Fibroblast of villous mesenchyme (primary cell): ENCODE results near the gene F11R. TPM values are rescaled to one million over a fixed set of nuclear protein-coding genes. Genes with fewer than 3 reads are reported as not detected.
A peak's percentile ranks its signal among the peaks of the same experiment; 100 is the strongest.
"Not testable (repeated sequence)": the region's sequence is repeated elsewhere in the genome, so short reads cannot be mapped to it uniquely, and the experiment has no call there.

Experiments used
- DNase-seq: peaks from one replicate; pipeline ENCODE4 v3.0.0-alpha.2; 2010; ENCODE audit warnings: low read depth
- H3K4me3 ChIP-seq: 2 replicates; pipeline ENCODE4 v1.5.1; 2011; ENCODE audit warnings: low read depth, mild to moderate bottlenecking, low read length
- total RNA-seq: library from RNA; depleted of rRNA; stranded (reverse); fragments of >200 nt; gene quantifications from 2 replicates; pipeline ENCODE4 v1.2.3, GENCODE V29; 2012
- TF ChIP-seq, protein P1 (sequence below): IDR thresholded peaks from 2 replicates; pipeline ENCODE4 v1.5.1; 2012; ENCODE audit warnings: low read depth, mild to moderate bottlenecking, low read length; ENCODE audit not compliant: insufficient read depth

The F11R gene
- total RNA-seq, 1 donor, result 5.6 TPM

DNA sequence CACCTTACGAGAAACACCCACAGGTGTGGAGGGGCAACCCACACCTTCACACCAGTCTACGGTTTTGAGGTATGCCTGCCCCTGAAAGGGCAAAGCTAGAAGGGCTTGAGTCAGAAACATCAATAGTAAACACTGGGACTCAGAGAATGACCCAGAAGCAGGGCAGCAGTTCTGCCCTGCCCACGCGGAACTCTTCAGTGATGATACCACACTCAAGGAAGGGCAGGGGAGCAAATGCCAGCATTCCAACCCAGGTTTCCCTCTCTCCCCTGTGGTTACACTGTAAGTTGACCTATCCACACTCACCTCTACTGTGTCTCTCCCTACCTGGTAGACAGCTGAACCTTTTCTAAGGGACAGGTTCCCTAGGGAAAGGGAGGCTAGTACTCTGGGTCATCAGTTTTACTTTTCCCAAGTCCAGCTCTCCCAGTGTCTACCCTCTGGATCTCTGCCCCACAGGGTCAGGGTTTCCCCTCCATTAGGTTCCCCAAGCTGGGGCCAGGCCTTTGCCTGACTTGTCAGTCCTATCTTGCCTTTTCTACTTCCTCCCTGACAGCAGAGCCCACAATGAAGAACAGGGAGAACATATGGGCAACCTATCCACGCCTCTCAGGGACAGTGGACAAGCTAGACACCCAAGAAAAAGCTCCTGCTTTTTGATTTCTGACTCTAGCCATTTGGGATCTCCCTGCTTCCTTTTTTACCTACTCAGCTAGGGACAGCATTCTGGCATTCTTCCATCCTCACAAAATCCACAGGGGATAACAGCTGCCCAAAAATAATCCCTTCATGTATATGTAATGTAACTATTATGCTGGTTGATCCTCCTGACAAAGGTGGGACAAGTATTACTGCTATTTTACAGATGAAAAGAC is 3.0 kb downstream of the F11R start:
- H3K4me3 ChIP-seq, result no peak overlapping the region
- no peak for DNase-seq
- TF ChIP-seq, protein P1, sequence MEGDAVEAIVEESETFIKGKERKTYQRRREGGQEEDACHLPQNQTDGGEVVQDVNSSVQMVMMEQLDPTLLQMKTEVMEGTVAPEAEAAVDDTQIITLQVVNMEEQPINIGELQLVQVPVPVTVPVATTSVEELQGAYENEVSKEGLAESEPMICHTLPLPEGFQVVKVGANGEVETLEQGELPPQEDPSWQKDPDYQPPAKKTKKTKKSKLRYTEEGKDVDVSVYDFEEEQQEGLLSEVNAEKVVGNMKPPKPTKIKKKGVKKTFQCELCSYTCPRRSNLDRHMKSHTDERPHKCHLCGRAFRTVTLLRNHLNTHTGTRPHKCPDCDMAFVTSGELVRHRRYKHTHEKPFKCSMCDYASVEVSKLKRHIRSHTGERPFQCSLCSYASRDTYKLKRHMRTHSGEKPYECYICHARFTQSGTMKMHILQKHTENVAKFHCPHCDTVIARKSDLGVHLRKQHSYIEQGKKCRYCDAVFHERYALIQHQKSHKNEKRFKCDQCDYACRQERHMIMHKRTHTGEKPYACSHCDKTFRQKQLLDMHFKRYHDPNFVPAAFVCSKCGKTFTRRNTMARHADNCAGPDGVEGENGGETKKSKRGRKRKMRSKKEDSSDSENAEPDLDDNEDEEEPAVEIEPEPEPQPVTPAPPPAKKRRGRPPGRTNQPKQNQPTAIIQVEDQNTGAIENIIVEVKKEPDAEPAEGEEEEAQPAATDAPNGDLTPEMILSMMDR, result no peak

DNA sequence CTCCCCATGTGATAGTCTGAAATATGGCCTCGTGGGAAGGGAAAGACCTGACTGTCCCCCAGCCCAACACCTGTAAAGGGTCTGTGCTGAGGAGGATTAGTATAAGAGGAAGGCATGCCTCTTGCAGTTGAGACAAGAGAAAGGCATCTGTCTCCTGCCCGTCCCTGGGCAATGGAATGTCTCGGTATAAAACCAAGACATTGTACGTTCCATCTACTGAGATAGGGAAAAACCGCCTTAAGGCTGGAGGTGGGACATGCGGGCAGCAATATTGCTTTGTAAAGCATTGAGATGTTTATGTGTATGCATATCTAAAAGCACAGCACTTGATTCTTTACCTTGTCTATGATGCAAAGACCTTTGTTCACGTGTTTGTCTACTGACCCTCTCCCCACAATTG is 3.8 kb downstream of the F11R start:
- H3K4me3 ChIP-seq, DNase-seq: not testable (repeated sequence)

DNA sequence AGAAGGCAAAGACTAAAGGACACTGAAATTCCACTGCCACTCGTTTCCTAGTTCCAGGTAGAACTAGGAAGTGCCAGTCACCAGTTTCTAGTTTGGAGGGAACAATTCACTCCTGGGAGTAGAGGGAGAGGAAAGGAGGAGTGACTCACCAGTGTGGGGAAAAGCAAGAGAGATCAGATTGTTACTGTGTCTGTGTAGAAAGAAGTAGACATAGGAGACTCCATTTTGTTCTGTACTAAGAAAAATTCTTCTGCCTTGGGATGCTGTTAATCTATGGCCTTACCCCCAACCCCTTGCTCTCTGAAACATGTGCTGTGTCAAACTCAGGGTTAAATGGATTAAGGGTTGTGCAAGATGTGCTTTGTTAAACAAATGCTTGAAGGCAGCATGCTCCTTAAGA is 4.3 kb downstream of the F11R start:
- not testable (repeated sequence) for H3K4me3 ChIP-seq
- DNase-seq, result peak; percentile 30

DNA sequence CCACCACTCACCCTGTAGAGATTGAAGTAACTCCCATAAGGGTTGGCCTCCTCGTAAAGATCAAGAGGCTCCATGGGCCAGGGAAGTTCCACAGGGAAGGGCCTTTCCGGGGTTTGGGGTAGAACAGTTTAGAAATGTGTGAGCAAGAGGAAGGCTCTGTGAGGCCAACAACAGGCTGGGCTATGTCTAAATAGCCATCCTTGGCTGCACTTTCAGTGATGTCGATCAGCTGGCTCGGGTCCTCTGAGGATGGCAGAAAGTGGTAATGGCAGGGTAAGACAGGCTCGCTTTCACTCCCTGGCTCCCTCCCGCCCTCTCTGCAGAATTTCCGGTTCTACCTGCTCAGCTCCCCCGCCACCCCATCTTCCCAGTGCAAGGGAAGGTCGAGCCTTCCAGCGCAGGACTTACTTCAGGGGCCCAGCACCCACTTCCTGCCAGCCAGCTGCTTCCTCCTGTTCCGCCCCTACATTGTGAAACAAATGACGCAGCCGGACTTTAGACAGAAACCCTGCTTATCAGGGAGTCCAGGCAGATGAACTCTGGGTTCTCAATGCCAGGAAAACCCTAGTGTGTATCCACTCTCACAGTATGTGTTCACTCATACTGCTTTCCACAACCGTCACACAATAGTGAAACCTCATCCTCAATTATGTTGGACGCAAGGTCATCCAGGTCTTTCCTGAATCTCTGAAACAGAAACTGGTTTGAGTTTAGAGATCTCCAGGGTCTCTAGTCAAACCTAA is 7.3 kb downstream of the F11R start:
- H3K4me3 ChIP-seq, result no peak overlapping the region
- TF ChIP-seq, protein P1, result no peak
- DNase-seq, result peak; percentile 99

DNA sequence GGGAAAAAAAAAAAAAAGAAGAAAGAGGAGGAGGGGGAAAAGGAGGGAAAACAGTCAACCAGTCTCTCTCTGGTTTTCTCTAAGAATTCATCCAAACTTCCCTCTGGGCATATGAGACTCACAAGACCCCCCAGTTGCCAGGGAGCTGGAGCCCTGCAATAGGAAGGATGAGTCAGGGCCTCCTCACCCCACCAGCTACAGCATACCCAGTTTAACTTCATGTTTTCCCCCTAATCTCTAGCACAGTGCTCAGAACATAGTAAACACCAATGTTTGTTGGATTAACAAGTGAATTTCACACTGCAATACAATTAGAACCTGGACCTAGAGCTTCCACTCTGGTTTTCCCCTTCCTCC is 7.8 kb downstream of the F11R start:
- TF ChIP-seq, protein P1, result no peak
- DNase-seq, result peak; percentile 52
- no peak overlapping the region for H3K4me3 ChIP-seq

DNA sequence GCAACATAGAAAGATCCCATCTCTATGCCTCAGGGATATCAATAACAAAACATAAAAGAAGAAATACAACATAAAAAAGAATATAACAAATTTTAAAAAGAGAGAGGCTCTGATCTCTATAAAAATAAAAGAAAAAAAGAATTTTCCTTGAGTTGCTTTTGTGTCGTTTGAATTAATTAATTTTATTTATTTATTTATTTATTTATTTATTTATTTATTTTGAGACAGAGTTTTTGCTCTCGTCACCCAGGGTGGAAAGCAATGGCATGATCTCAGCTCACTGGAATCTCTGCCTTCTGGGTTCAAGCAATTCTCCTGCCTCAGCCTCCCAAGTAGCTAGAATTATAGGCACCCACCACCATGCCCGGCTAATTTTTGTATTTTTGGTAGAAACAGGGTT is 8.5 kb downstream of the F11R start:
- TF ChIP-seq, protein P1, result no peak
- DNase-seq, result no peak
- no peak overlapping the region for H3K4me3 ChIP-seq

DNA sequence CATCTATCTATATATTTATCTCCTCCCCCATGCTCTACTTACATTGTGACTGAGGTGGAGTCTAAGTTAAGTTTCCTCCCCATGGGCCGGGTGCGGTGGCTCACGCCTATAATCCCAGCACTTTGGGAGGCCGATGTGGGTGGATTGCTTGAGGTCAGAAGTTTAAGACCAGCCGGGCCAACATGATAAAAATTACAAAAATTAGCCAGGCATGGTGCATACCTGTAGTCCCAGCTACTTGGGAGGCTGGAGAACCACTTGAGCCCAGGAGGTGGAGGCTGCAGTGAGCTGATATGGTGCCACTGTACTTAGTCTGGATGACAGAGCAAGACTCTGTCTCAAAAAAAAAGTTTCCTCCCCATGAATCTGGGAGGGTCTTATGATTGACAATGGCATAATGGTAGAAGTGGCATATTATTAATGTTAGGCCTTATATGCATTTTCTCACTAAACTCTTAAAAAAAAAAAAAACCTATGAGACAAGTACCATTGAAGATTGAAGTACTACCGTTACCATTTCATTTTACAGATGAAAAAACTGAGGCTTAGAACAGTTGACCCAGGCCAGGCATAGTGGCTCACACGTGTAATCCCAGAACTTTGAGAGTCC is 11.2 kb downstream of the F11R start:
- TF ChIP-seq, protein P1, result no peak
- DNase-seq, result no peak
- no peak overlapping the region for H3K4me3 ChIP-seq
